DMS 273 treated with DMSO at 0.1 percent for 48 hours (cell line): ENCODE data around the gene PTPRR.
"Not testable (repeated sequence)": the region's sequence is repeated elsewhere in the genome, so short reads cannot be mapped to it uniquely, and the experiment has no call there.

ENCODE experiments used
- DNase-seq: peaks from one replicate; lab custom pipeline; 2025; lab: John Stamatoyannopoulos, UW

Gene PTPRR

GRCh38 chr12:70840656-70841350, 79.7 kb downstream of the PTPRR start:
- no peak for DNase-seq

GRCh38 chr12:70839544-70839943, 81.0 kb downstream of the PTPRR start:
- no peak for DNase-seq

GRCh38 chr12:70838127-70838526, 82.4 kb downstream of the PTPRR start:
- no peak for DNase-seq

GRCh38 chr12:70837026-70837425, 83.5 kb downstream of the PTPRR start:
- DNase-seq: no peak

- no peak for DNase-seq
Measured at GRCh38 chr12:70835948-70836347, 84.6 kb downstream of the PTPRR start.

GRCh38 chr12:70831543-70831942, 89.0 kb downstream of the PTPRR start:
- DNase-seq: peak; percentile 47

- DNase-seq: no peak
Measured at GRCh38 chr12:70830221-70831061, 90.1 kb downstream of the PTPRR start.

GRCh38 chr12:70829070-70829469, 91.5 kb downstream of the PTPRR start:
- DNase-seq: no peak

- no peak for DNase-seq
Measured at GRCh38 chr12:70828351-70828750, 92.2 kb downstream of the PTPRR start.

GRCh38 chr12:70826156-70826555, 94.4 kb downstream of the PTPRR start:
- no peak for DNase-seq

- no peak for DNase-seq
Measured at GRCh38 chr12:70824511-70824910, 96.0 kb downstream of the PTPRR start.

GRCh38 chr12:70823182-70823976, 97.2 kb downstream of the PTPRR start:
- DNase-seq: no peak

GRCh38 chr12:70822412-70822811, 98.1 kb downstream of the PTPRR start:
- DNase-seq: no peak

GRCh38 chr12:70815971-70816391, 104.6 kb downstream of the PTPRR start:
- no peak for DNase-seq

- DNase-seq: no peak
Measured at GRCh38 chr12:70815056-70815455, 105.5 kb downstream of the PTPRR start.

- DNase-seq: no peak
Measured at GRCh38 chr12:70813559-70813958, 107.0 kb downstream of the PTPRR start.

- DNase-seq: no peak
Measured at GRCh38 chr12:70812136-70812535, 108.4 kb downstream of the PTPRR start.

- no peak for DNase-seq
Measured at GRCh38 chr12:70809887-70810286, 110.7 kb downstream of the PTPRR start.

GRCh38 chr12:70807993-70808392, 112.5 kb downstream of the PTPRR start:
- not testable (repeated sequence) for DNase-seq

- DNase-seq: no peak
Measured at GRCh38 chr12:70806827-70807226, 113.7 kb downstream of the PTPRR start.

GRCh38 chr12:70806043-70806442, 114.5 kb downstream of the PTPRR start:
- DNase-seq: no peak

GRCh38 chr12:70798016-70798783, 122.3 kb downstream of the PTPRR start:
- DNase-seq: no peak
